PC-9 (cell line): ENCODE results near the gene CDC37L1. TPM values are rescaled to one million over a fixed set of nuclear protein-coding genes. Genes with fewer than 3 reads are reported as not detected.
"Not testable (repeated sequence)": the region's sequence is repeated elsewhere in the genome, so short reads cannot be mapped to it uniquely, and the experiment has no call there.

Experiments used
- BruUV-seq: library from RNA; stranded (reverse); fragments of 400-500 nt; replicated peaks from 2 replicates; lab custom pipeline; 2021; lab: Mats Ljungman, UMichigan
- CTCF ChIA-PET: fragments of 300-600 bp; sonication (Branson Sonifier 250); formaldehyde crosslinking; loops from one replicate; lab custom pipeline; 2022; ENCODE audit warnings: antibody characterized with exemption; lab: Charles Lee
- POLR2A ChIA-PET: fragments of 300-600 bp; sonication (Branson Sonifier 250); formaldehyde crosslinking; loops from one replicate; lab custom pipeline; 2022; ENCODE audit warnings: antibody characterized with exemption; ENCODE audit not compliant: unreplicated experiment; lab: Charles Lee
- DNase-seq, 2 experiments: peaks; one replicate each; pipeline versions ENCODE4 v3.0.0 to v3.0.0-alpha.2; 2015 to 2022; ENCODE audit warnings: mixed read lengths in 1 of 2
- H2AFZ ChIP-seq: fragments of 200-600 bp; sonication (generic); 2 replicates; pipeline ENCODE4 v1.8.1; 2017; ENCODE audit warnings: antibody characterized with exemption
- H3F3A ChIP-seq: fragments of 200-600 bp; sonication (generic); 2 replicates; pipeline ENCODE4 v1.8.1; 2017; ENCODE audit warnings: antibody characterized with exemption, mild to moderate bottlenecking, low read depth; ENCODE audit not compliant: insufficient read depth
- H3K27ac ChIP-seq: fragments of 200-600 bp; sonication (generic); 2 replicates; pipeline ENCODE4 v1.6.1; 2016; ENCODE audit warnings: mixed run types
- H3K27me3 ChIP-seq: fragments of 200-600 bp; sonication (generic); 2 replicates; pipeline ENCODE4 v1.6.1; 2016; ENCODE audit warnings: low read depth, mixed run types; ENCODE audit not compliant: insufficient read depth
- H3K36me3 ChIP-seq: fragments of 200-600 bp; sonication (generic); 2 replicates; pipeline ENCODE4 v1.6.1; 2016; ENCODE audit warnings: low read depth, mixed run types
- H3K4me1 ChIP-seq: fragments of 200-600 bp; sonication (generic); replicated peaks from 2 replicates; pipeline ENCODE4 v1.6.1; 2016; ENCODE audit warnings: mixed run types; ENCODE audit not compliant: insufficient read depth
- H3K4me2 ChIP-seq: fragments of 200-600 bp; sonication (generic); 2 replicates; pipeline ENCODE4 v1.6.1; 2017; ENCODE audit warnings: mixed run types
- H3K4me3 ChIP-seq: fragments of 200-600 bp; sonication (generic); 2 replicates; pipeline ENCODE4 v1.6.1; 2016; ENCODE audit warnings: mixed run types
- H3K79me2 ChIP-seq: fragments of 200-600 bp; sonication (generic); 2 replicates; pipeline ENCODE4 v1.6.1; 2017; ENCODE audit warnings: low read depth, mixed run types
- H3K9me2 ChIP-seq: fragments of 200-600 bp; sonication (generic); 2 replicates; pipeline ENCODE4 v1.8.1; 2017; ENCODE audit warnings: mild to moderate bottlenecking; ENCODE audit not compliant: insufficient read depth
- H3K9me3 ChIP-seq: fragments of 200-600 bp; sonication (generic); 2 replicates; pipeline ENCODE4 v1.8.1; 2016; ENCODE audit warnings: low read depth; ENCODE audit not compliant: insufficient read depth
- H4K20me1 ChIP-seq: fragments of 200-600 bp; sonication (generic); 2 replicates; pipeline ENCODE4 v1.8.1; 2017; ENCODE audit not compliant: insufficient read depth
- CTCF ChIP-seq: fragments of 200-600 bp; sonication (generic); conservative IDR thresholded peaks from 2 replicates; pipeline ENCODE4 v1.6.1; 2017; ENCODE audit warnings: mixed run types, antibody characterized with exemption, mild to moderate bottlenecking, moderate library complexity
- EZH2 ChIP-seq: fragments of 200-600 bp; sonication (generic); IDR thresholded peaks from 2 replicates; pipeline ENCODE4 v1.8.0; 2017; ENCODE audit warnings: antibody characterized with exemption, low read depth
- intact Hi-C: fragments of 100-400 bp; cut with micrococcal nuclease; formaldehyde crosslinking; loops from one replicate; pipeline ENCODE4 v1.10.0; 2022; ENCODE audit not compliant: unreplicated experiment
- total RNA-seq: library from RNA; stranded (reverse); gene quantifications from 2 replicates; pipeline ENCODE4 v1.2.3, GENCODE V29; 2021

Gene CDC37L1
- total RNA-seq, 1 experiment from 2014 or later = 6.7 TPM

GRCh38 chr9:4746278-4747030, 67.1 kb downstream of the CDC37L1 start:
- DNase-seq = no peak
- Histone ChIP-seq H3K4me2 (no peak overlapping the region), H3K27ac (no peak overlapping the region), H3K9me3 (no peaks in the 10 kb centered on the region), H3K36me3 (no peaks in the 10 kb centered on the region), H3F3A (0 out of 2 replicates have a peak, but pooled peaks cover 6% of the 10 kb centered on the region), H4K20me1 (no peaks in the 10 kb centered on the region), H3K27me3 (no peaks in the 10 kb centered on the region), H2AFZ (no peak overlapping the region), H3K4me1 (no peaks in the 10 kb centered on the region), H3K79me2 (no peaks in the 10 kb centered on the region), H3K9me2 (no peaks in the 10 kb centered on the region), H3K4me3 (no peak overlapping the region)
- intact Hi-C loops = loop anchor here (10.0 kb wide), 1 partner anchor 362 kb away; no protein-coding TSS in a partner anchor
- POLR2A ChIA-PET = no interaction called here
- CTCF ChIA-PET = no interaction called here
- no peak for TF ChIP-seq CTCF
- no peak for TF ChIP-seq EZH2
- BruUV-seq = no TSS peak

- ChIA-PET CTCF (no interaction called here), POLR2A (no interaction called here)
- H3K36me3 ChIP-seq = no peaks in the 10 kb centered on the region
- intact Hi-C loops = loop anchor here (10.0 kb wide), 1 partner anchor 364 kb away; no protein-coding TSS in a partner anchor
- no peaks in the 10 kb centered on the region for H3F3A ChIP-seq
- H2AFZ ChIP-seq = no peak overlapping the region
- no peaks in the 10 kb centered on the region for H3K79me2 ChIP-seq
- no peak overlapping the region for H3K4me3 ChIP-seq
- no peaks in the 10 kb centered on the region for H3K4me1 ChIP-seq
- H3K9me2 ChIP-seq = no peaks in the 10 kb centered on the region
- H3K27me3 ChIP-seq = no peaks in the 10 kb centered on the region
- H3K9me3 ChIP-seq = no peaks in the 10 kb centered on the region
- no peak overlapping the region for H3K27ac ChIP-seq
- no peaks in the 10 kb centered on the region for H4K20me1 ChIP-seq
- no peak for TF ChIP-seq EZH2
- no peak for TF ChIP-seq CTCF
- DNase-seq = no peak
- no TSS peak for BruUV-seq
- no peak overlapping the region for H3K4me2 ChIP-seq
Observed at GRCh38 chr9:4748612-4749011, 69.2 kb downstream of the CDC37L1 start.

- DNase-seq = no peak
- H3K4me2 ChIP-seq = no peak overlapping the region
- no peaks in the 10 kb centered on the region for H4K20me1 ChIP-seq
- no peaks in the 10 kb centered on the region for H3K36me3 ChIP-seq
- intact Hi-C loops = no loop called here
- H3K4me1 ChIP-seq = no peaks in the 10 kb centered on the region
- no peaks in the 10 kb centered on the region for H3F3A ChIP-seq
- no peaks in the 10 kb centered on the region for H3K79me2 ChIP-seq
- H3K9me3 ChIP-seq = no peaks in the 10 kb centered on the region
- ChIA-PET POLR2A (interaction anchor here (0.6 kb wide), 1 partner anchor 700 kb away, joined by 3 read pairs; the partner anchor contains the start of gene CD274), CTCF (no interaction called here)
- no peak overlapping the region for H2AFZ ChIP-seq
- no peak for TF ChIP-seq EZH2
- peak; percentile 69 for TF ChIP-seq CTCF
- no peak overlapping the region for H3K4me3 ChIP-seq
- no peak overlapping the region for H3K27ac ChIP-seq
- BruUV-seq = no TSS peak
- no peaks in the 10 kb centered on the region for H3K9me2 ChIP-seq
- H3K27me3 ChIP-seq = no peaks in the 10 kb centered on the region
Observed at GRCh38 chr9:4750023-4750673, 70.8 kb downstream of the CDC37L1 start.

GRCh38 chr9:4754530-4754929, 75.2 kb downstream of the CDC37L1 start:
- H3K27me3 ChIP-seq, H3K4me1 ChIP-seq, H3K79me2 ChIP-seq, BruUV-seq, H3K4me3 ChIP-seq, H4K20me1 ChIP-seq, H2AFZ ChIP-seq, H3K36me3 ChIP-seq, DNase-seq, H3K9me2 ChIP-seq, H3K9me3 ChIP-seq, H3K27ac ChIP-seq, intact Hi-C loops, H3F3A ChIP-seq, H3K4me2 ChIP-seq: not testable (repeated sequence)
- CTCF ChIA-PET = interaction anchor here (0.6 kb wide), 1 partner anchor 8 kb away, joined by 3 read pairs; no protein-coding TSS in a partner anchor
- POLR2A ChIA-PET = interaction anchor here (0.7 kb wide), 1 partner anchor 1394 kb away, joined by 5 read pairs; no protein-coding TSS in a partner anchor
